ENCODE results near the gene ABO. TPM values are rescaled to one million over a fixed set of nuclear protein-coding genes. Genes with fewer than 3 reads are reported as not detected.
"Not testable (repeated sequence)": the region's sequence is repeated elsewhere in the genome, so short reads cannot be mapped to it uniquely, and the experiment has no call there.

The ABO gene
- total RNA-seq, 2 experiments from 2014 or later, result 0.20 to 0.53 TPM

- Mint-ChIP-seq H3K36me3 (ENCODE audit: low read depth) (no peaks in the 10 kb centered on the region), H3K27ac (no peak overlapping the region), H3K4me3 (no peak overlapping the region), H3K9me3 (no peaks in the 10 kb centered on the region), H3K4me1 (peaks cover 2% of the 10 kb centered on the region), H3K27me3 (peaks cover 26% of the 10 kb centered on the region)
- POLR2A ChIA-PET, result no interaction called here
- no peak for DNase-seq
- CTCF ChIA-PET, result no interaction called here
Observed at GRCh38 chr9:133254471-133254870, 20.5 kb downstream of the ABO start.

GRCh38 chr9:133253268-133253667, 21.7 kb downstream of the ABO start:
- POLR2A ChIA-PET, result interaction anchor here (0.9 kb wide), 1 partner anchor 94 kb away, joined by 3 read pairs; the partner anchor contains the start of gene MED22
- Mint-ChIP-seq H3K4me1 (peaks cover 2% of the 10 kb centered on the region), H3K27ac (no peak overlapping the region), H3K36me3 (ENCODE audit: low read depth) (no peaks in the 10 kb centered on the region), H3K27me3 (peaks cover 28% of the 10 kb centered on the region), H3K9me3 (no peaks in the 10 kb centered on the region), H3K4me3 (no peak overlapping the region)
- CTCF ChIA-PET, result no interaction called here
- DNase-seq, result no peak

GRCh38 chr9:133252301-133253020, 22.5 kb downstream of the ABO start:
- H3K4me3 Mint-ChIP-seq, result no peak overlapping the region

GRCh38 chr9:133251773-133252172, 23.2 kb downstream of the ABO start:
- Mint-ChIP-seq H3K4me3 (no peak overlapping the region), H3K27me3 (peaks cover 24% of the 10 kb centered on the region), H3K9me3 (no peaks in the 10 kb centered on the region), H3K4me1 (peaks cover 2% of the 10 kb centered on the region), H3K27ac (no peak overlapping the region), H3K36me3 (ENCODE audit: low read depth) (no peaks in the 10 kb centered on the region)
- CTCF ChIA-PET, result interaction anchor here (1.3 kb wide), 1 partner anchor 66 kb away, joined by 4 read pairs; no protein-coding TSS in a partner anchor
- no peak for DNase-seq
- POLR2A ChIA-PET, result no interaction called here

More at GRCh38 chr9:133252301-133253020, 22.5 kb downstream of the ABO start:
- DNase-seq, result no peak
- Mint-ChIP-seq H3K27ac (no peak overlapping the region), H3K4me1 (peaks cover 2% of the 10 kb centered on the region), H3K36me3 (ENCODE audit: low read depth) (no peaks in the 10 kb centered on the region), H3K27me3 (peaks cover 27% of the 10 kb centered on the region), H3K9me3 (no peaks in the 10 kb centered on the region)
- CTCF ChIA-PET, result interaction anchor here (1.3 kb wide), 1 partner anchor 67 kb away, joined by 4 read pairs; no protein-coding TSS in a partner anchor
- POLR2A ChIA-PET, result interaction anchor here (0.9 kb wide), 1 partner anchor 95 kb away, joined by 3 read pairs; the partner anchor contains the start of gene MED22

GRCh38 chr9:133251221-133251620, 23.8 kb downstream of the ABO start:
- H3K9me3 Mint-ChIP-seq; H3K36me3 Mint-ChIP-seq (ENCODE audit: low read depth); POLR2A ChIA-PET; CTCF ChIA-PET; H3K4me3 Mint-ChIP-seq; H3K27ac Mint-ChIP-seq; DNase-seq; H3K4me1 Mint-ChIP-seq: not testable (repeated sequence)
- peaks cover 24% of the 10 kb centered on the region for H3K27me3 Mint-ChIP-seq

GRCh38 chr9:133250741-133251170, 24.2 kb downstream of the ABO start:
- Mint-ChIP-seq H3K27me3 (peaks cover 24% of the 10 kb centered on the region), H3K27ac (no peak overlapping the region), H3K4me1 (peaks cover 2% of the 10 kb centered on the region), H3K36me3 (ENCODE audit: low read depth) (no peaks in the 10 kb centered on the region), H3K9me3 (no peaks in the 10 kb centered on the region), H3K4me3 (no peak overlapping the region)
- ChIA-PET CTCF (no interaction called here), POLR2A (no interaction called here)
- DNase-seq, result no peak

GRCh38 chr9:133249337-133249736, 25.7 kb downstream of the ABO start:
- no peak for DNase-seq
- no peaks in the 10 kb centered on the region for H3K9me3 Mint-ChIP-seq
- no peak overlapping the region for H3K4me3 Mint-ChIP-seq
- H3K27ac Mint-ChIP-seq, result no peak overlapping the region
- POLR2A ChIA-PET, result no interaction called here
- H3K27me3 Mint-ChIP-seq, result peaks cover 24% of the 10 kb centered on the region
- CTCF ChIA-PET, result no interaction called here
- H3K4me1 Mint-ChIP-seq, result peaks cover 2% of the 10 kb centered on the region
- H3K36me3 Mint-ChIP-seq (ENCODE audit: low read depth), result no peaks in the 10 kb centered on the region

GRCh38 chr9:133248726-133249295, 26.2 kb downstream of the ABO start:
- ChIA-PET POLR2A (no interaction called here), CTCF (no interaction called here)
- DNase-seq, result no peak
- Mint-ChIP-seq H3K27me3 (peaks cover 22% of the 10 kb centered on the region), H3K4me1 (peaks cover 2% of the 10 kb centered on the region), H3K27ac (no peak overlapping the region), H3K4me3 (no peak overlapping the region), H3K9me3 (no peaks in the 10 kb centered on the region), H3K36me3 (ENCODE audit: low read depth) (no peaks in the 10 kb centered on the region)

GRCh38 chr9:133247632-133248031, 27.4 kb downstream of the ABO start:
- peaks cover 12% of the 10 kb centered on the region for H3K27me3 Mint-ChIP-seq
- no peak overlapping the region for H3K4me3 Mint-ChIP-seq
- no peaks in the 10 kb centered on the region for H3K36me3 Mint-ChIP-seq (ENCODE audit: low read depth)
- ChIA-PET CTCF (no interaction called here), POLR2A (no interaction called here)
- DNase-seq, result no peak
- no peak overlapping the region for H3K27ac Mint-ChIP-seq
- no peaks in the 10 kb centered on the region for H3K9me3 Mint-ChIP-seq
- no peaks in the 10 kb centered on the region for H3K4me1 Mint-ChIP-seq

GRCh38 chr9:133246991-133247390, 28.0 kb downstream of the ABO start:
- CTCF ChIA-PET, result no interaction called here
- peaks cover 12% of the 10 kb centered on the region for H3K27me3 Mint-ChIP-seq
- H3K4me1 Mint-ChIP-seq, result no peaks in the 10 kb centered on the region
- POLR2A ChIA-PET, result no interaction called here
- no peaks in the 10 kb centered on the region for H3K36me3 Mint-ChIP-seq (ENCODE audit: low read depth)
- no peak for DNase-seq
- no peak overlapping the region for H3K27ac Mint-ChIP-seq
- H3K4me3 Mint-ChIP-seq, result no peak overlapping the region
- H3K9me3 Mint-ChIP-seq, result no peaks in the 10 kb centered on the region

- Mint-ChIP-seq H3K27me3 (peaks cover 12% of the 10 kb centered on the region), H3K4me3 (no peak overlapping the region), H3K36me3 (ENCODE audit: low read depth) (no peaks in the 10 kb centered on the region), H3K27ac (no peak overlapping the region), H3K4me1 (no peaks in the 10 kb centered on the region), H3K9me3 (no peaks in the 10 kb centered on the region)
- ChIA-PET POLR2A (no interaction called here), CTCF (no interaction called here)
- DNase-seq, result no peak
Observed at GRCh38 chr9:133246562-133246961, 28.4 kb downstream of the ABO start.

- CTCF ChIA-PET, result no interaction called here
- Mint-ChIP-seq H3K27me3 (peaks cover 4% of the 10 kb centered on the region), H3K9me3 (no peaks in the 10 kb centered on the region), H3K4me1 (peaks cover 4% of the 10 kb centered on the region), H3K36me3 (ENCODE audit: low read depth) (no peaks in the 10 kb centered on the region), H3K4me3 (no peak overlapping the region), H3K27ac (no peak overlapping the region)
- no peak for DNase-seq
- POLR2A ChIA-PET, result no interaction called here
Observed at GRCh38 chr9:133242991-133243390, 32.0 kb downstream of the ABO start.

GRCh38 chr9:133242241-133242640, 32.8 kb downstream of the ABO start:
- Mint-ChIP-seq H3K4me1 (peaks cover 5% of the 10 kb centered on the region), H3K4me3 (no peak overlapping the region), H3K36me3 (ENCODE audit: low read depth) (no peaks in the 10 kb centered on the region)

More at GRCh38 chr9:133242241-133242640, 32.8 kb downstream of the ABO start:
- H3K9me3 Mint-ChIP-seq, result no peaks in the 10 kb centered on the region
- DNase-seq, result no peak
- no peak overlapping the region for H3K27ac Mint-ChIP-seq
- peaks cover 10% of the 10 kb centered on the region for H3K27me3 Mint-ChIP-seq
- CTCF ChIA-PET, result no interaction called here
- POLR2A ChIA-PET, result no interaction called here
